Measurements from ENCODE around the gene NCAPG2.

GRCh38 chr7:158685693-158686092 lies 18.9 kb downstream of the NCAPG2 start:
- TF ChIP-seq POLR2A (IDR thresholded peaks at IDR 0.05; ENCODE audit: low read depth) (no peak), CTCF (IDR thresholded peaks at IDR 0.05) (no peak)
